ENCODE data around the gene FURIN.

The FURIN gene

GRCh38 chr15:90881978-90882721 lies 13.8 kb downstream of the FURIN start:
- no peak for TF ChIP-seq L3MBTL2 (conservative IDR thresholded peaks at IDR 0.05)
- no peak for TF ChIP-seq ELF4 (IDR thresholded peaks at IDR 0.05)
- no peak for TF ChIP-seq CTBP1 (IDR thresholded peaks at IDR 0.05; ENCODE audit: borderline replicate concordance)
- no peak for TF ChIP-seq LEF1 (IDR thresholded peaks at IDR 0.05; ENCODE audit: borderline replicate concordance)
- no peak for TF ChIP-seq FOXA1 (IDR thresholded peaks at IDR 0.05)
- no peak for TF ChIP-seq NFRKB (IDR thresholded peaks at IDR 0.05)
- no peak for TF ChIP-seq BHLHE40 (IDR thresholded peaks at IDR 0.05; ENCODE audit: borderline replicate concordance)
- no peak for TF ChIP-seq SP1 (IDR thresholded peaks at IDR 0.05)
- no peak for TF ChIP-seq TARDBP (IDR thresholded peaks at IDR 0.05)
- no peak for TF ChIP-seq HDGF (IDR thresholded peaks at IDR 0.05; ENCODE audit: borderline replicate concordance)
- TF ChIP-seq ZNF384 (IDR thresholded peaks at IDR 0.05), result no peak
- no peak for TF ChIP-seq FOXM1 (IDR thresholded peaks at IDR 0.05; ENCODE audit: borderline replicate concordance)
- TF ChIP-seq FOXK2 (IDR thresholded peaks at IDR 0.05), result no peak
- no peak for TF ChIP-seq ARNT (IDR thresholded peaks at IDR 0.05)
- TF ChIP-seq, protein P1, sequence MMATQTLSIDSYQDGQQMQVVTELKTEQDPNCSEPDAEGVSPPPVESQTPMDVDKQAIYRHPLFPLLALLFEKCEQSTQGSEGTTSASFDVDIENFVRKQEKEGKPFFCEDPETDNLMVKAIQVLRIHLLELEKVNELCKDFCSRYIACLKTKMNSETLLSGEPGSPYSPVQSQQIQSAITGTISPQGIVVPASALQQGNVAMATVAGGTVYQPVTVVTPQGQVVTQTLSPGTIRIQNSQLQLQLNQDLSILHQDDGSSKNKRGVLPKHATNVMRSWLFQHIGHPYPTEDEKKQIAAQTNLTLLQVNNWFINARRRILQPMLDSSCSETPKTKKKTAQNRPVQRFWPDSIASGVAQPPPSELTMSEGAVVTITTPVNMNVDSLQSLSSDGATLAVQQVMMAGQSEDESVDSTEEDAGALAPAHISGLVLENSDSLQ (IDR thresholded peaks at IDR 0.05), result no peak
- no peak for TF ChIP-seq SUZ12 (IDR thresholded peaks at IDR 0.05)
- ChIA-PET POLR2A (interaction anchor here (1.3 kb wide), 1 partner anchor 21 kb away, joined by 4 read pairs; the partner anchor contains the start of gene MAN2A2), CTCF (interaction anchor here (0.9 kb wide), 1 partner anchor 20 kb away, joined by 3 read pairs; no protein-coding TSS in a partner anchor)
- DNase-seq (ENCODE audit: extremely low spot score), result no peak

GRCh38 chr15:90882781-90883525 lies 14.6 kb downstream of the FURIN start:
- DNase-seq (ENCODE audit: extremely low spot score), result no peak
- POLR2A ChIA-PET, result interaction anchor here (1.0 kb wide), 1 partner anchor 166 kb away, joined by 4 read pairs; the partner anchor contains the start of gene BLM
- CTCF ChIA-PET, result no interaction called here
- TF ChIP-seq ELF4 (IDR thresholded peaks at IDR 0.05) (no peak), FOXA1 (IDR thresholded peaks at IDR 0.05) (no peak), HDGF (IDR thresholded peaks at IDR 0.05; ENCODE audit: borderline replicate concordance) (no peak), ARNT (IDR thresholded peaks at IDR 0.05) (no peak), SP1 (IDR thresholded peaks at IDR 0.05) (no peak), LEF1 (IDR thresholded peaks at IDR 0.05; ENCODE audit: borderline replicate concordance) (no peak), NFRKB (IDR thresholded peaks at IDR 0.05) (no peak), BHLHE40 (IDR thresholded peaks at IDR 0.05; ENCODE audit: borderline replicate concordance) (no peak), ZNF384 (IDR thresholded peaks at IDR 0.05) (no peak), L3MBTL2 (conservative IDR thresholded peaks at IDR 0.05) (no peak), SUZ12 (IDR thresholded peaks at IDR 0.05) (no peak)
- TF ChIP-seq, protein P1 (IDR thresholded peaks at IDR 0.05), result no peak

DNA sequence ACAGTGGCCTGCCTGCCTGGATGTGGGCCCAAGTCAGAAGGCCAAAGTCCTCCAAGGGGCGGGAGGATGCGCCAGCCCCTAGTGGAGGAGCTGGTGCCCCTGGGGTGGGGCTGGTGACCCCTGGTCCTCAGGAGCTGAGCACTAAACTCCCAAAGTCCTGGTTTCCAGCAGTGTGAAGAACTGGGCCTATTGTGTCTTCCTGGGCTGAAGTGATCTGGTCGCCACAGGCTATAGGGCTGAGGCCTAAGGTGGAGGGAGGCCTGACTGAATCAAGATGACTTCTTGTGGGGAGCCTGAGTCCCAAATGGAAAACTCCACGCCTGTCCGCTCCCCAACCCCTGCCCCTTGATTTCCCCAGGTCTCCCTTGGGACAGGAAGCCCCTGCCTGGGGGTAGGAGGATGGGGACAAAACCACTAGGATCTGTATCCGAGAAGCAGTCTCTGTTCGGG lies 15.2 kb downstream of the FURIN start:
- ChIA-PET CTCF (no interaction called here), POLR2A (interaction anchor here (1.0 kb wide), 1 partner anchor 167 kb away, joined by 4 read pairs; the partner anchor contains the start of gene BLM)
- DNase-seq (ENCODE audit: extremely low spot score), result no peak
- TF ChIP-seq SUZ12 (IDR thresholded peaks at IDR 0.05), result no peak
- no peak for TF ChIP-seq CTBP1 (IDR thresholded peaks at IDR 0.05; ENCODE audit: borderline replicate concordance)
- no peak for TF ChIP-seq FOXA1 (IDR thresholded peaks at IDR 0.05)
- no peak for TF ChIP-seq FOXK2 (IDR thresholded peaks at IDR 0.05)
- TF ChIP-seq LEF1 (IDR thresholded peaks at IDR 0.05; ENCODE audit: borderline replicate concordance), result no peak
- no peak for TF ChIP-seq ZNF384 (IDR thresholded peaks at IDR 0.05)
- TF ChIP-seq ELF4 (IDR thresholded peaks at IDR 0.05), result no peak
- TF ChIP-seq ARNT (IDR thresholded peaks at IDR 0.05), result no peak
- no peak for TF ChIP-seq HDGF (IDR thresholded peaks at IDR 0.05; ENCODE audit: borderline replicate concordance)
- no peak for TF ChIP-seq TARDBP (IDR thresholded peaks at IDR 0.05)
- TF ChIP-seq FOXM1 (IDR thresholded peaks at IDR 0.05; ENCODE audit: borderline replicate concordance), result no peak
- no peak for TF ChIP-seq L3MBTL2 (conservative IDR thresholded peaks at IDR 0.05)
- TF ChIP-seq NFRKB (IDR thresholded peaks at IDR 0.05), result no peak
- TF ChIP-seq, protein P1 (IDR thresholded peaks at IDR 0.05), result no peak
- TF ChIP-seq BHLHE40 (IDR thresholded peaks at IDR 0.05; ENCODE audit: borderline replicate concordance), result no peak
- TF ChIP-seq SP1 (IDR thresholded peaks at IDR 0.05), result no peak

DNA sequence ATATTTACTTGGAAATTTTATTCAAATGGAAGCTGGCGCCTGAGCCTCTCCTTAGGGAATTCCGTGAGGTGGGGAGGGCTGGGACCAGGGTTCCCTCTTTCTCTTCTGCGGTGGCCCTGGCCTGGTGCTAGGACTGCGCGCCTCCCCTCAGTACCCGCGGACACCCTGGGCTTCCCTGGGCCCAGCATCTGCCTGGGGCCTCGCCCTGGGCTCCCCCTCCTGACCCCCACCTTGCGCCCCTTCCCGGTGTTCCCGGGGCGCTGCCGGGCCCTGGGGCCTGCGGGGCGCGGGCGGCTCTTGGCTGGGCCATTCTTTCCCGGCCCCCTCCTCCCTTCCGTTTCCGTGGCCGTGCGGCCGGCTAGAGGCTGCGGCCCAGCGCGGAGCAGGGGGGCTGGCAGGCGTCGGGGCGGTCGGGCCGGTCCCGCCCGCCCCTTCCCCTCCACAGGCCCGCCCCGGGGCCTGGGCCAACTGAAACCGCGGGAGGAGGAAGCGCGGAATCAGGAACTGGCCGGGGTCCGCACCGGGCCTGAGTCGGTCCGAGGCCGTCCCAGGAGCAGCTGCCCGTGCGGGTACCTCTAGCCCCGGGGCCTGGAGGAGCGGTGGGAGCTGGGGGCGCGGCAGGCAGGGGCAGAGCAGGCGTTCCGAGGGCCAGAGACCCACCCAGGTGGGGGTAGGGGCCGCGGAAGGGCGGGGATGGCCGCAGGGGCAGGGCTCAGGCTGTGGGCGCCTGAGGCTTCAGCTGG lies 15.8 kb downstream of the FURIN start, which contains the start of gene FES:
FES (plus strand) TSS at position 529 of the 743 bp plus-strand sequence. CDS start 542 bp downstream, outside the sequence.
- TF ChIP-seq SP1 (IDR thresholded peaks at IDR 0.05) (no peak), ELF4 (IDR thresholded peaks at IDR 0.05) (no peak), TARDBP (IDR thresholded peaks at IDR 0.05) (no peak), CTBP1 (IDR thresholded peaks at IDR 0.05; ENCODE audit: borderline replicate concordance) (no peak), L3MBTL2 (conservative IDR thresholded peaks at IDR 0.05) (no peak), FOXK2 (IDR thresholded peaks at IDR 0.05) (no peak), SUZ12 (IDR thresholded peaks at IDR 0.05) (no peak), HDGF (IDR thresholded peaks at IDR 0.05; ENCODE audit: borderline replicate concordance) (no peak), BHLHE40 (IDR thresholded peaks at IDR 0.05; ENCODE audit: borderline replicate concordance) (no peak), ARNT (IDR thresholded peaks at IDR 0.05) (no peak), NFRKB (IDR thresholded peaks at IDR 0.05) (no peak), LEF1 (IDR thresholded peaks at IDR 0.05; ENCODE audit: borderline replicate concordance) (no peak), FOXM1 (IDR thresholded peaks at IDR 0.05; ENCODE audit: borderline replicate concordance) (no peak), FOXA1 (IDR thresholded peaks at IDR 0.05) (no peak), ZNF384 (IDR thresholded peaks at IDR 0.05) (no peak)
- TF ChIP-seq, protein P1 (IDR thresholded peaks at IDR 0.05), result no peak
- no peak for DNase-seq (ENCODE audit: extremely low spot score)
- ChIA-PET CTCF (interaction anchor here (1.7 to 2.3 kb wide), 2 partner anchors 11 to 71 kb away, joined by 5 to 17 read pairs; no protein-coding TSS in a partner anchor), POLR2A (interaction anchor here (1.0 kb wide), 1 partner anchor 167 kb away, joined by 4 read pairs; the partner anchor contains the start of gene BLM)
